OCI-LY3 (cell line): ENCODE results near the gene LTBP3.
A peak's percentile ranks its signal among the peaks of the same experiment; 100 is the strongest.

Experiments
- H2AFZ ChIP-seq: fragments of 200-600, 300-600 bp; shearing (Covaris generic); 2 replicates; pipeline ENCODE4 v1.6.0; 2014; ENCODE audit warnings: antibody characterized with exemption, low read depth, low read length
- H3K27ac ChIP-seq: fragments of 200-600, 300-600 bp; sonication (generic); 2 replicates; pipeline ENCODE4 v1.5.1; 2014; ENCODE audit warnings: mild to moderate bottlenecking, low read length, moderate library complexity, mixed read lengths
- H3K27me3 ChIP-seq: fragments of 200-600, 300-600 bp; sonication (generic); 2 replicates; pipeline ENCODE4 v1.6.1; 2014; ENCODE audit warnings: low read depth, low read length, mixed read lengths
- H3K36me3 ChIP-seq: fragments of 200-600, 300-600 bp; sonication (generic); replicated peaks from 2 replicates; pipeline ENCODE3; 2014; ENCODE audit warnings: low read depth, low read length, mixed read lengths
- H3K4me1 ChIP-seq: fragments of 300-600, 200-600 bp; sonication (generic); 2 replicates; pipeline ENCODE4 v1.6.1; 2014; ENCODE audit warnings: low read length, mixed read lengths
- H3K4me2 ChIP-seq: fragments of 200-600, 300-600 bp; sonication (generic); 2 replicates; pipeline ENCODE4 v1.6.1; 2014; ENCODE audit warnings: low read length, mixed read lengths
- H3K4me3 ChIP-seq: fragments of 300-600, 200-600 bp; sonication (generic); 2 replicates; pipeline ENCODE4 v1.5.1; 2014; ENCODE audit warnings: antibody characterized with exemption, mild to moderate bottlenecking, low read length, moderate library complexity
- H3K79me2 ChIP-seq: fragments of 300-600, 200-600 bp; shearing (Covaris generic); 2 replicates; pipeline ENCODE4 v1.6.1; 2014; ENCODE audit warnings: mild to moderate bottlenecking, low read length, mixed read lengths
- H3K9ac ChIP-seq: fragments of 300-600, 200-600 bp; shearing (Covaris generic); 2 replicates; pipeline ENCODE4 v1.6.0; 2014; ENCODE audit warnings: mild to moderate bottlenecking, low read length, moderate library complexity
- H3K9me3 ChIP-seq: fragments of 200-600, 300-600 bp; shearing (Covaris generic); 2 replicates; pipeline ENCODE4 v1.6.1; 2014; ENCODE audit warnings: low read length, mixed read lengths; ENCODE audit not compliant: insufficient read depth
- H4K20me1 ChIP-seq: fragments of 200-600, 300-600 bp; sonication (generic); 2 replicates; pipeline ENCODE4 v1.6.1; 2016; ENCODE audit warnings: low read length, mixed read lengths; ENCODE audit not compliant: insufficient read depth
- CTCF ChIP-seq: fragments of 200-600, 300-600 bp; sonication (generic); IDR thresholded peaks from 2 replicates; pipeline ENCODE4 v1.5.1; 2014; ENCODE audit warnings: antibody characterized with exemption, low read length, low read depth
- EZH2phosphoT487 ChIP-seq: fragments of 200-600 bp; shearing (Covaris generic); IDR thresholded peaks from 2 replicates; pipeline ENCODE4 v1.6.1; 2018; ENCODE audit warnings: antibody characterized with exemption, mixed run types, low read depth

The LTBP3 gene

GRCh38 chr11:65563601-65564000 is 5.4 kb upstream of the LTBP3 start:
- Histone ChIP-seq H3K27ac (no peak overlapping the region), H3K4me3 (no peak overlapping the region; the same call in 1 of the 2 replicates), H3K4me2 (peak overlapping the region; percentile 79), H3K36me3 (peaks cover 9% of the 10 kb centered on the region), H2AFZ (no peak overlapping the region), H3K27me3 (peaks cover 9% of the 10 kb centered on the region), H4K20me1 (no peaks in the 10 kb centered on the region), H3K9ac (no peak overlapping the region), H3K9me3 (no peaks in the 10 kb centered on the region), H3K79me2 (peaks cover 10% of the 10 kb centered on the region), H3K4me1 (peaks cover 16% of the 10 kb centered on the region)
- TF ChIP-seq EZH2phosphoT487 (no peak), CTCF (no peak)

GRCh38 chr11:65562788-65563187 is 4.6 kb upstream of the LTBP3 start:
- Histone ChIP-seq H3K9me3 (no peaks in the 10 kb centered on the region), H3K4me3 (peak overlapping the region; percentile 56), H3K36me3 (peaks cover 5% of the 10 kb centered on the region), H3K4me1 (peaks cover 14% of the 10 kb centered on the region), H2AFZ (peak overlapping the region; percentile 74; the same call in 1 of the 2 replicates), H3K79me2 (peaks cover 2% of the 10 kb centered on the region), H3K27ac (no peak overlapping the region), H3K9ac (no peak overlapping the region), H3K27me3 (peaks cover 9% of the 10 kb centered on the region), H3K4me2 (peak overlapping the region; percentile 79), H4K20me1 (no peaks in the 10 kb centered on the region)
- TF ChIP-seq CTCF (no peak), EZH2phosphoT487 (no peak)

- H2AFZ ChIP-seq = no peak overlapping the region
- H3K9me3 ChIP-seq = no peaks in the 10 kb centered on the region
- H4K20me1 ChIP-seq = no peaks in the 10 kb centered on the region
- no peak overlapping the region for H3K4me3 ChIP-seq
- TF ChIP-seq EZH2phosphoT487 (no peak), CTCF (no peak)
- no peaks in the 10 kb centered on the region for H3K79me2 ChIP-seq
- H3K4me2 ChIP-seq = no peak overlapping the region
- H3K9ac ChIP-seq = no peak overlapping the region
- peaks cover 14% of the 10 kb centered on the region for H3K4me1 ChIP-seq
- peaks cover 4% of the 10 kb centered on the region for H3K36me3 ChIP-seq
- no peak overlapping the region for H3K27ac ChIP-seq
- peaks cover 9% of the 10 kb centered on the region for H3K27me3 ChIP-seq
These were observed 3.9 kb upstream of the LTBP3 start for GRCh38 chr11:65562020-65562419.

- TF ChIP-seq EZH2phosphoT487 = no peak
- TF ChIP-seq CTCF = no peak
- Histone ChIP-seq H3K4me1 (peaks cover 14% of the 10 kb centered on the region), H3K9ac (no peak overlapping the region), H3K36me3 (no peaks in the 10 kb centered on the region), H3K27me3 (peaks cover 9% of the 10 kb centered on the region), H2AFZ (no peak overlapping the region), H3K27ac (no peak overlapping the region), H3K9me3 (no peaks in the 10 kb centered on the region), H4K20me1 (no peaks in the 10 kb centered on the region), H3K4me2 (no peak overlapping the region), H3K4me3 (no peak overlapping the region), H3K79me2 (no peaks in the 10 kb centered on the region)
These were observed 2.6 kb upstream of the LTBP3 start for GRCh38 chr11:65560555-65561418.
